ENCODE measurements around the gene SLC26A1. TPM values are rescaled to one million over a fixed set of nuclear protein-coding genes. Genes with fewer than 3 reads are reported as not detected.

Gene SLC26A1
- total RNA-seq, 4 donors from 2014 or later, result 1.7 to 4.1 (median 2.8) TPM

- Histone ChIP-seq H3K36me3 (no peaks in the 10 kb centered on the region), H3K4me1 (peaks cover 20 to 33% (median 27%) of the 10 kb centered on the region in 4 donors), H3K9me3 (no peaks in the 10 kb centered on the region), H3K27me3 (peaks cover 38% of the 10 kb centered on the region), H3K27ac (peak overlapping the region; percentile 80 to 84 (median 82)), H3K4me3 (peak overlapping the region; percentile 66 to 86 (median 70))
- peak; percentile 84 for DNase-seq
- in situ Hi-C loops (cut with MboI; ENCODE audit: low pct_ligation_motif_present in 1 of 4, low pct_unique_long_range_greater_than_20kb in 1 of 4, low sequenced_read_pairs in 3 of 4), result no loop called here
- intact Hi-C loops (cut with DNase I; ENCODE audit: low total_unique reads), result loop anchor here (2.0 kb wide), 1 partner anchor 77 kb away; the partner anchor contains the start of genes GAK and TMEM175
- TF ChIP-seq EP300 (IDR thresholded peaks at IDR 0.05; ENCODE audit: low read depth) (no peak), CTCF (IDR thresholded peaks at IDR 0.05) (peak in 2 of 5 experiments; percentile 2 to 59), POLR2AphosphoS5 (IDR thresholded peaks at IDR 0.05) (peak; percentile 30 to 66 (median 49)), POLR2A (IDR thresholded peaks at IDR 0.05) (peak; percentile 31)
- 3% methylated on average over 19 of the region's 109 CpGs; no CpG with 5 or more reads in 1 of the 2 donors for WGBS, 2 donors (ENCODE audit: low coverage in 1 of 2)
Measured at GRCh38 chr4:1009542-1010394, 16.6 kb upstream of the SLC26A1 start.

- H3K4me1 ChIP-seq, result peaks cover 20 to 33% (median 27%) of the 10 kb centered on the region in 4 donors
- in situ Hi-C loops (cut with MboI; ENCODE audit: low pct_ligation_motif_present in 1 of 4, low pct_unique_long_range_greater_than_20kb in 1 of 4, low sequenced_read_pairs in 3 of 4), result no loop called here
- no peaks in the 10 kb centered on the region for H3K36me3 ChIP-seq
- TF ChIP-seq POLR2A (IDR thresholded peaks at IDR 0.05) (no peak), EP300 (IDR thresholded peaks at IDR 0.05; ENCODE audit: low read depth) (no peak), CTCF (IDR thresholded peaks at IDR 0.05) (no peak), POLR2AphosphoS5 (IDR thresholded peaks at IDR 0.05) (no peak)
- peaks cover 46% of the 10 kb centered on the region for H3K27me3 ChIP-seq
- WGBS, 2 donors (ENCODE audit: low coverage in 1 of 2), result 0 to 3% methylated on average over 5 to 22 of the region's 36 CpGs
- H3K4me3 ChIP-seq, result peak overlapping the region; percentile 66 to 86 (median 70)
- no peaks in the 10 kb centered on the region for H3K9me3 ChIP-seq
- peak; percentile 53 for DNase-seq
- peak overlapping the region; percentile 58 to 71 (median 66) for H3K27ac ChIP-seq
- intact Hi-C loops (cut with DNase I; ENCODE audit: low total_unique reads), result loop anchor here (2.0 kb wide), 1 partner anchor 76 kb away; the partner anchor contains the start of genes GAK and TMEM175
Measured at GRCh38 chr4:1008840-1009541, 15.8 kb upstream of the SLC26A1 start.

- intact Hi-C loops (cut with DNase I; ENCODE audit: low total_unique reads), result no loop called here
Measured at GRCh38 chr4:1006856-1007255, 13.7 kb upstream of the SLC26A1 start.

More at GRCh38 chr4:1006856-1007255, 13.7 kb upstream of the SLC26A1 start:
- WGBS, 2 donors (ENCODE audit: low coverage in 1 of 2), result 69 to 84% methylated on average over 4 to 5 of the region's 5 CpGs
- DNase-seq, result no peak
- in situ Hi-C loops (cut with MboI; ENCODE audit: low pct_ligation_motif_present in 1 of 4, low pct_unique_long_range_greater_than_20kb in 1 of 4, low sequenced_read_pairs in 3 of 4), result no loop called here
- H3K27me3 ChIP-seq, result peaks cover 67% of the 10 kb centered on the region
- TF ChIP-seq POLR2A (IDR thresholded peaks at IDR 0.05) (no peak), POLR2AphosphoS5 (IDR thresholded peaks at IDR 0.05) (no peak), EP300 (IDR thresholded peaks at IDR 0.05; ENCODE audit: low read depth) (no peak), CTCF (IDR thresholded peaks at IDR 0.05) (no peak)
- H3K27ac ChIP-seq, result no peak overlapping the region
- H3K4me1 ChIP-seq, result peaks cover 16 to 38% (median 35%) of the 10 kb centered on the region in 4 donors
- no peaks in the 10 kb centered on the region for H3K36me3 ChIP-seq
- no peaks in the 10 kb centered on the region for H3K9me3 ChIP-seq
- H3K4me3 ChIP-seq, result no peak overlapping the region

Measured in transverse colon (tissue), 4 donors.